ENCODE data around the gene AHDC1. TPM values are rescaled to one million over a fixed set of nuclear protein-coding genes. Genes with fewer than 3 reads are reported as not detected.
A peak's percentile ranks its signal among the peaks of the same experiment; 100 is the strongest.

Gene AHDC1
- total RNA-seq, 1 donor from 2014 or later: 33.9 TPM

GRCh38 chr1:27597516-27598294, 6.2 kb downstream of the AHDC1 start:
- Mint-ChIP-seq H3K9me3 (no peaks in the 10 kb centered on the region), H3K4me1 (ENCODE audit: low read depth) (peaks cover 31% of the 10 kb centered on the region), H3K36me3 (ENCODE audit: low read depth) (peaks cover 3% of the 10 kb centered on the region), H3K27ac (peak overlapping the region; percentile 70), H3K4me3 (peak overlapping the region; percentile 70), H3K27me3 (ENCODE audit: insufficient read depth) (no peaks in the 10 kb centered on the region)
- intact Hi-C loops (cut with micrococcal nuclease): no loop called here
- no peak for DNase-seq (ENCODE audit: low spot score)

GRCh38 chr1:27596986-27597385, 7.0 kb downstream of the AHDC1 start:
- Mint-ChIP-seq H3K4me3 (no peak overlapping the region), H3K4me1 (ENCODE audit: low read depth) (peaks cover 31% of the 10 kb centered on the region), H3K36me3 (ENCODE audit: low read depth) (peaks cover 3% of the 10 kb centered on the region), H3K9me3 (no peaks in the 10 kb centered on the region), H3K27ac (no peak overlapping the region), H3K27me3 (ENCODE audit: insufficient read depth) (no peaks in the 10 kb centered on the region)
- intact Hi-C loops (cut with micrococcal nuclease): no loop called here
- DNase-seq (ENCODE audit: low spot score): no peak

GRCh38 chr1:27596261-27596660, 7.7 kb downstream of the AHDC1 start:
- Mint-ChIP-seq H3K4me3 (no peak overlapping the region), H3K27ac (no peak overlapping the region), H3K4me1 (ENCODE audit: low read depth) (peaks cover 29% of the 10 kb centered on the region), H3K27me3 (ENCODE audit: insufficient read depth) (no peaks in the 10 kb centered on the region), H3K9me3 (no peaks in the 10 kb centered on the region), H3K36me3 (ENCODE audit: low read depth) (peaks cover 3% of the 10 kb centered on the region)
- no peak for DNase-seq (ENCODE audit: low spot score)
- intact Hi-C loops (cut with micrococcal nuclease): no loop called here

GRCh38 chr1:27595597-27595996, 8.3 kb downstream of the AHDC1 start:
- H3K27ac Mint-ChIP-seq: no peak overlapping the region
- H3K36me3 Mint-ChIP-seq (ENCODE audit: low read depth): peaks cover 2% of the 10 kb centered on the region
- intact Hi-C loops (cut with micrococcal nuclease): no loop called here
- peaks cover 24% of the 10 kb centered on the region for H3K4me1 Mint-ChIP-seq (ENCODE audit: low read depth)
- H3K9me3 Mint-ChIP-seq: no peaks in the 10 kb centered on the region
- no peak overlapping the region for H3K4me3 Mint-ChIP-seq
- DNase-seq (ENCODE audit: low spot score): no peak
- H3K27me3 Mint-ChIP-seq (ENCODE audit: insufficient read depth): no peaks in the 10 kb centered on the region

GRCh38 chr1:27594564-27595510, 9.1 kb downstream of the AHDC1 start:
- H3K4me3 Mint-ChIP-seq: no peak overlapping the region
- intact Hi-C loops (cut with micrococcal nuclease): no loop called here
- no peaks in the 10 kb centered on the region for H3K9me3 Mint-ChIP-seq
- peaks cover 2% of the 10 kb centered on the region for H3K36me3 Mint-ChIP-seq (ENCODE audit: low read depth)
- no peak for DNase-seq (ENCODE audit: low spot score)
- H3K27ac Mint-ChIP-seq: no peak overlapping the region
- no peaks in the 10 kb centered on the region for H3K27me3 Mint-ChIP-seq (ENCODE audit: insufficient read depth)
- H3K4me1 Mint-ChIP-seq (ENCODE audit: low read depth): peaks cover 16% of the 10 kb centered on the region

- Mint-ChIP-seq H3K27ac (no peak overlapping the region), H3K4me3 (no peak overlapping the region), H3K36me3 (ENCODE audit: low read depth) (peaks cover 2% of the 10 kb centered on the region), H3K27me3 (ENCODE audit: insufficient read depth) (no peaks in the 10 kb centered on the region), H3K9me3 (no peaks in the 10 kb centered on the region), H3K4me1 (ENCODE audit: low read depth) (peaks cover 10% of the 10 kb centered on the region)
- intact Hi-C loops (cut with micrococcal nuclease): no loop called here
- no peak for DNase-seq (ENCODE audit: low spot score)
These were observed 10.0 kb downstream of the AHDC1 start for GRCh38 chr1:27593678-27594563.

- DNase-seq (ENCODE audit: low spot score): no peak
- intact Hi-C loops (cut with micrococcal nuclease): no loop called here
- Mint-ChIP-seq H3K4me3 (no peak overlapping the region), H3K27me3 (ENCODE audit: insufficient read depth) (no peaks in the 10 kb centered on the region), H3K27ac (no peak overlapping the region), H3K9me3 (no peaks in the 10 kb centered on the region), H3K4me1 (ENCODE audit: low read depth) (peaks cover 5% of the 10 kb centered on the region), H3K36me3 (ENCODE audit: low read depth) (peaks cover 2% of the 10 kb centered on the region)
These were observed 10.8 kb downstream of the AHDC1 start for GRCh38 chr1:27592931-27593677.

- Mint-ChIP-seq H3K9me3 (no peaks in the 10 kb centered on the region), H3K4me3 (no peak overlapping the region), H3K27me3 (ENCODE audit: insufficient read depth) (no peaks in the 10 kb centered on the region), H3K27ac (no peak overlapping the region), H3K36me3 (ENCODE audit: low read depth) (no peaks in the 10 kb centered on the region), H3K4me1 (ENCODE audit: low read depth) (peaks cover 5% of the 10 kb centered on the region)
- intact Hi-C loops (cut with micrococcal nuclease): no loop called here
- no peak for DNase-seq (ENCODE audit: low spot score)
These were observed 11.6 kb downstream of the AHDC1 start for GRCh38 chr1:27592232-27592930.

- Mint-ChIP-seq H3K4me1 (ENCODE audit: low read depth) (peaks cover 5% of the 10 kb centered on the region), H3K27ac (no peak overlapping the region), H3K4me3 (no peak overlapping the region), H3K9me3 (no peaks in the 10 kb centered on the region), H3K27me3 (ENCODE audit: insufficient read depth) (no peaks in the 10 kb centered on the region), H3K36me3 (ENCODE audit: low read depth) (no peaks in the 10 kb centered on the region)
- DNase-seq (ENCODE audit: low spot score): no peak
- intact Hi-C loops (cut with micrococcal nuclease): no loop called here
These were observed 12.3 kb downstream of the AHDC1 start for GRCh38 chr1:27591622-27592021.

GRCh38 chr1:27590917-27591508, 12.9 kb downstream of the AHDC1 start:
- Mint-ChIP-seq H3K9me3 (no peaks in the 10 kb centered on the region), H3K27ac (no peak overlapping the region), H3K36me3 (ENCODE audit: low read depth) (no peaks in the 10 kb centered on the region), H3K4me1 (ENCODE audit: low read depth) (peaks cover 5% of the 10 kb centered on the region), H3K27me3 (ENCODE audit: insufficient read depth) (no peaks in the 10 kb centered on the region), H3K4me3 (no peak overlapping the region)
- intact Hi-C loops (cut with micrococcal nuclease): no loop called here
- no peak for DNase-seq (ENCODE audit: low spot score)

- intact Hi-C loops (cut with micrococcal nuclease): no loop called here
- peaks cover 5% of the 10 kb centered on the region for H3K4me1 Mint-ChIP-seq (ENCODE audit: low read depth)
- no peaks in the 10 kb centered on the region for H3K36me3 Mint-ChIP-seq (ENCODE audit: low read depth)
- no peak for DNase-seq (ENCODE audit: low spot score)
- H3K27ac Mint-ChIP-seq: no peak overlapping the region
- H3K4me3 Mint-ChIP-seq: no peak overlapping the region
- H3K27me3 Mint-ChIP-seq (ENCODE audit: insufficient read depth): no peaks in the 10 kb centered on the region
- no peaks in the 10 kb centered on the region for H3K9me3 Mint-ChIP-seq
These were observed 14.0 kb downstream of the AHDC1 start for GRCh38 chr1:27589841-27590426.

All from activated T-helper 1 cell treated with anti-CD3 and anti-CD28 coated beads, Interleukin-12 subunit alpha, Interleukin-12 subunit beta, Interleukin-2, Interleukin-4 antibody, amounts not matched to agents 30 ng/mL and 10 ng/mL and 1 ng/mL, durations not matched to agents 14 hours and 24 hours and 36 hours (primary cell).